Measurements from ENCODE around the gene RNF11.

Gene RNF11

DNA sequence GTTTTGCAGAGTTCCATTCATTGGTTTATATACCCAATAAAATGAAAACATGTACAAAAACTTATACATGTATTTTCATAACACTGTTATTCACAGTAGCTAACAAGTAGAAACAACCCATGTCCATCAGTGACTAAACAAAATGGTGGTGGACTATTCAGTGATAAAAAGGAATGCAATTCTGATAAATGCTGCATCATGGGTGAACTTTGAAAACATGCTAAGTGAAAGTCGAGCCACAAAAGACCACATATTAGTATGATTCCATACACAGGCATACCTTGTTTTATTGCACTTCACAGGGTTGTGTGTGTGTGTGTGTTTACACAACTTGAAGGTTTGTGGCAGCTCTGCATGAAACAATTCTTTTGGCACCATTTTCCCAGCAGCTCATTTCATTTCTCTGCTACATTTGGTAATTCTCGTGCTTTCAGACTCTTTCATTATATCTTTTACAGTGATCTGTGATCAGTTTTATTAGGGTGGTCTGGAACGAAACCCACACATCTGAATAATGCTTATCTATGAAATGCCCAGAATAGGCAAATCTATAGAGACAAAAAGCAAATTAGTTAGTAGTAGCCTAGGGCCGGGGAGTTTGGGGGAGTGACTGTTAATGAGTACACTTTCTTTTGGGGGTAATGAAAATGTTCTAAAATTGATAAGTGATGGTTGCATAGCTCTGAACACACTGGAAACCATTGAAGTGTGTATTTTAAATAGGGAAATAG, 27.2 kb downstream of the RNF11 start:
- Histone ChIP-seq H3K36me3 (no peaks in the 10 kb centered on the region), H4K20me1 (peaks cover 83% of the 10 kb centered on the region), H3K27ac (no peak overlapping the region), H3K4me2 (peak overlapping the region; percentile 47; the same call in 1 of the 2 replicates), H3K4me1 (peaks cover 78% of the 10 kb centered on the region), H3K9ac (no peak overlapping the region), H3K9me3 (no peaks in the 10 kb centered on the region), H3K27me3 (no peaks in the 10 kb centered on the region), H3K4me3 (no peak overlapping the region)
- no peak for TF ChIP-seq Cebpa-rat (IDR thresholded peaks at IDR 0.05)

DNA sequence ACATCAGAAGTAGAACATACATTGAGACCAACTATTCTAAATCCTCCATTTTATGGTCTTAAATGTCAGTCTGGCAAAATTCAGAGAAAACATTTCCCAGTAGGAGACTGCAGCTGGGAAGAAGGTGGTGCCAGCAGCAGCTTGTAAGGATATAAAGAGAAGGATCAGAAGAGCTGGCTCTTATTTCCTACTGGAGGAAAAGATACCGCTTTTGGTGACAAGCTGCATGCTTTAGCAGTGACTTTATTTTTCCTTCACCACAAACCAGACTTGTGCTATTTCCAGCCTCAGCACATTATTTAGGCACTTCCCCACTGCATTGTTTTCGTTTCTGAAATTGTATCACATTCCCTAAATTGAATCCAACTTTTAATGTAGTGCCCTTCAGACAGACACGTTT, 28.4 kb downstream of the RNF11 start:
- 0 out of 2 replicates have a peak, but pooled peaks cover 5% of the 10 kb centered on the region for H3K36me3 ChIP-seq
- no peak for TF ChIP-seq Cebpa-rat (IDR thresholded peaks at IDR 0.05)
- H3K9ac ChIP-seq = no peak overlapping the region

DNA sequence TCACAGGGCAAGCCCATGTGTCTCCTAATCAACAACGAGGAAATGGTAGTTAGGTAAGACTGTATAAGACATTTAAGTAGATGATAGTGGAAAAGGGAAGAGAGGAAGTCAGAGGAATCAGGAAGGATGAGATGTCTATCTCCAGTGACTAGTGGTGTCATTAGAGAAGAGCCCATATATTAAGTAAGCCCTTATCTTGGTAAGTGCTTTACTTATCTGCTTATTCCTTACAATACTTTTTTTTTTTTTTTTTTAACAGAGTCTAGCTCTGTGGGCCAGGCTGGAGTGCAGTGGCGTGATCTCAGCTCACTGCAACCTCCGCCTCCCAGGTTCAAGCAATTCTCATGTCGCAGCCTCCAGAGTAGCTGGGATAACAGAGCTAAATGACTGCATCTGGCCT, 29.5 kb downstream of the RNF11 start:
- Histone ChIP-seq H3K4me2 (peak overlapping the region; percentile 27), H3K36me3 (peaks cover 11% of the 10 kb centered on the region; the same call in 1 of the 2 replicates), H4K20me1 (peaks cover 79% of the 10 kb centered on the region), H3K27me3 (no peaks in the 10 kb centered on the region), H3K27ac (no peak overlapping the region), H3K9ac (no peak overlapping the region), H3K9me3 (no peaks in the 10 kb centered on the region), H3K4me3 (no peak overlapping the region), H3K4me1 (peaks cover 96% of the 10 kb centered on the region)
- no peak for TF ChIP-seq Cebpa-rat (IDR thresholded peaks at IDR 0.05)

More for the DNA sequence above, 28.4 kb downstream of the RNF11 start:
- H3K4me3 ChIP-seq = no peak overlapping the region
- H4K20me1 ChIP-seq = peaks cover 82% of the 10 kb centered on the region
- no peak overlapping the region for H3K27ac ChIP-seq
- H3K9me3 ChIP-seq = no peaks in the 10 kb centered on the region
- peaks cover 90% of the 10 kb centered on the region for H3K4me1 ChIP-seq
- H3K4me2 ChIP-seq = peak overlapping the region; percentile 34
- H3K27me3 ChIP-seq = no peaks in the 10 kb centered on the region

- no peaks in the 10 kb centered on the region for H3K27me3 ChIP-seq
- no peak overlapping the region for H3K27ac ChIP-seq
- H3K4me2 ChIP-seq = peak overlapping the region; percentile 81; the same call in 1 of the 2 replicates
- H3K4me3 ChIP-seq = no peak overlapping the region
- H3K4me1 ChIP-seq = peaks cover 96% of the 10 kb centered on the region
- TF ChIP-seq Cebpa-rat (IDR thresholded peaks at IDR 0.05) = no peak
- H3K36me3 ChIP-seq = peaks cover 16% of the 10 kb centered on the region
- no peaks in the 10 kb centered on the region for H3K9me3 ChIP-seq
- H4K20me1 ChIP-seq = peaks cover 73% of the 10 kb centered on the region; the same call in 1 of the 2 replicates
- no peak overlapping the region for H3K9ac ChIP-seq
These were observed 30.1 kb downstream of the RNF11 start for GRCh38 chr1:51266181-51266580.

DNA sequence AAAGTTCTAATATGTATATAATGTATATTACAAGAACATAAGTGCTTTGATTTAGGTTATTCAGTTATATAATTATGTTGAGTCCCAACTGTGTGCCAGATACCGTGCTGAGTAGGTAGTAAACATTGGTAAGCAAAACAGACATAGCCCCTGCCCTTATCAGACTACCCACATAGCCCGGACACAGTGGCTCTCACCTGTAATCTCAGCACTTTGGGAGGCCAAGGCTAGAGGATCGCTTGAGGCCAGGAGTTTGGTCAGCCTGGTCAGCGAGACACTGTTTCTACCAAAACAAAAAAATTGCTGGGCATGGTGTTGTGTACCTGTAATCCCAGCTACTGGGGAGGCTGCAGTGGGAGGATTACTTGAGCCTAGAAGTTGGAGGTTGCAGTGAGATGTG, 30.7 kb downstream of the RNF11 start:
- H4K20me1 ChIP-seq = peaks cover 67% of the 10 kb centered on the region; the same call in 1 of the 2 replicates
- H3K9ac ChIP-seq = no peak overlapping the region
- H3K27me3 ChIP-seq = no peaks in the 10 kb centered on the region
- no peaks in the 10 kb centered on the region for H3K9me3 ChIP-seq
- TF ChIP-seq Cebpa-rat (IDR thresholded peaks at IDR 0.05) = no peak
- H3K4me2 ChIP-seq = peak overlapping the region; percentile 81
- H3K4me3 ChIP-seq = no peak overlapping the region
- peaks cover 90% of the 10 kb centered on the region for H3K4me1 ChIP-seq
- H3K36me3 ChIP-seq = peaks cover 22% of the 10 kb centered on the region
- H3K27ac ChIP-seq = peak overlapping the region; percentile 73; the same call in 1 of the 2 replicates

- H3K4me2 ChIP-seq = peak overlapping the region; percentile 81
- TF ChIP-seq Cebpa-rat (IDR thresholded peaks at IDR 0.05) = no peak
These were observed 32.6 kb downstream of the RNF11 start for GRCh38 chr1:51268634-51269033.

GRCh38 chr1:51270751-51271150, 34.7 kb downstream of the RNF11 start:
- H3K4me1 ChIP-seq = peaks cover 51% of the 10 kb centered on the region
- peaks cover 49% of the 10 kb centered on the region for H3K36me3 ChIP-seq
- H3K9me3 ChIP-seq = no peaks in the 10 kb centered on the region
- H3K27ac ChIP-seq = no peak overlapping the region
- no peak for TF ChIP-seq Cebpa-rat (IDR thresholded peaks at IDR 0.05)
- H3K4me3 ChIP-seq = no peak overlapping the region
- H3K4me2 ChIP-seq = no peak overlapping the region
- H3K27me3 ChIP-seq = no peaks in the 10 kb centered on the region
- peaks cover 43% of the 10 kb centered on the region; the same call in 1 of the 2 replicates for H4K20me1 ChIP-seq
- H3K9ac ChIP-seq = no peak overlapping the region

More at GRCh38 chr1:51268634-51269033, 32.6 kb downstream of the RNF11 start:
- 0 out of 2 replicates have a peak overlapping the region, but pooled peaks have one; percentile 9 for H3K9ac ChIP-seq
- no peaks in the 10 kb centered on the region for H3K9me3 ChIP-seq
- H4K20me1 ChIP-seq = peaks cover 57% of the 10 kb centered on the region; the same call in 1 of the 2 replicates
- peak overlapping the region; percentile 73 for H3K27ac ChIP-seq
- H3K36me3 ChIP-seq = peaks cover 31% of the 10 kb centered on the region
- H3K27me3 ChIP-seq = no peaks in the 10 kb centered on the region
- peak overlapping the region; percentile 13; the same call in 1 of the 2 replicates for H3K4me3 ChIP-seq
- peaks cover 72% of the 10 kb centered on the region for H3K4me1 ChIP-seq

DNA sequence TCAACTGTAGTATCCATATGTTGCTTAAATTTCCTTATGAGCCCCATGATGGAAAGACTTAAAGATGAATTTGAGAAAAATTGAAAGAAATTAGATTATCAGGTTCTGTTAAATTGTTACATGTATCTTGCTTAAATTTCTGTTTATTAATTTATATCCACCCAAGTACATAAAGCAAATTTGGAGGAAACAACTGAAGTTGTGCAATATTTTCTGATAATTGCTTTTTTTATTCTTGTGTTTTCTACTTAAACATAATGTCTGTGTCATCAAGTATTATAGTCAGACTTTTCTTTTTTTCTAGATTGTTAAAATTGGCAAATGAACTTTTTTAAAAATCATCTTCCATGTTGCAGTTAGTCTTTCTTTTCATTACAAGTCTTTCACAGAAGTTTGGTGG, 36.8 kb downstream of the RNF11 start:
- no peak for TF ChIP-seq Cebpa-rat (IDR thresholded peaks at IDR 0.05)
- Histone ChIP-seq H3K4me3 (no peak overlapping the region), H3K4me1 (peaks cover 30% of the 10 kb centered on the region), H3K9me3 (no peaks in the 10 kb centered on the region), H3K27me3 (no peaks in the 10 kb centered on the region), H3K9ac (no peak overlapping the region), H4K20me1 (peaks cover 22% of the 10 kb centered on the region; the same call in 1 of the 2 replicates), H3K4me2 (no peak overlapping the region), H3K36me3 (peaks cover 61% of the 10 kb centered on the region), H3K27ac (no peak overlapping the region)

- no peak for TF ChIP-seq Cebpa-rat (IDR thresholded peaks at IDR 0.05)
- Histone ChIP-seq H4K20me1 (peaks cover 6% of the 10 kb centered on the region; the same call in 1 of the 2 replicates), H3K36me3 (peaks cover 56% of the 10 kb centered on the region), H3K4me3 (no peak overlapping the region), H3K9ac (no peak overlapping the region), H3K9me3 (no peaks in the 10 kb centered on the region), H3K4me1 (peaks cover 12% of the 10 kb centered on the region; the same call in 1 of the 2 replicates), H3K4me2 (no peak overlapping the region), H3K27ac (no peak overlapping the region), H3K27me3 (no peaks in the 10 kb centered on the region)
These were observed 38.6 kb downstream of the RNF11 start for GRCh38 chr1:51274676-51275075.

- no peak for TF ChIP-seq Cebpa-rat (IDR thresholded peaks at IDR 0.05)
- no peaks in the 10 kb centered on the region for H3K9me3 ChIP-seq
- no peak overlapping the region for H3K27ac ChIP-seq
- H3K4me3 ChIP-seq = no peak overlapping the region
- no peaks in the 10 kb centered on the region for H3K27me3 ChIP-seq
- no peaks in the 10 kb centered on the region for H3K4me1 ChIP-seq
- peaks cover 44% of the 10 kb centered on the region for H3K36me3 ChIP-seq
- no peak overlapping the region for H3K4me2 ChIP-seq
- no peak overlapping the region for H3K9ac ChIP-seq
- H4K20me1 ChIP-seq = no peaks in the 10 kb centered on the region
These were observed 40.2 kb downstream of the RNF11 start for GRCh38 chr1:51276286-51276685.

Data from BLaER1 (cell line).